HCT116 (cell line): ENCODE measurements around the gene DIDO1. TPM values are rescaled to one million over a fixed set of nuclear protein-coding genes. Genes with fewer than 3 reads are reported as not detected.

Source experiments
- ATAC-seq: fragments of 200-7000 bp; cut with Tn5 transposase; 2 replicates; pipeline ENCODE4 v1.9.1; 2020; ENCODE audit warnings: mild to moderate bottlenecking, moderate library complexity
- BruUV-seq: library from RNA; stranded (reverse); fragments of 400-500 nt; replicated peaks from 2 replicates; lab custom pipeline; 2021; lab: Mats Ljungman, UMichigan
- CTCF ChIA-PET: fragments of 300-600 bp; sonication (Branson Sonifier 250); formaldehyde crosslinking; loops from one replicate; lab custom pipeline; 2021; ENCODE audit warnings: antibody characterized with exemption; lab: Charles Lee
- POLR2A ChIA-PET: fragments of 300-600, 350-600 bp; sonication (Branson Sonifier 250); formaldehyde crosslinking; loops from one replicate; lab custom pipeline; 2021; ENCODE audit warnings: antibody characterized with exemption; lab: Charles Lee
- RAD21 ChIA-PET, 2 experiments: fragments of 300-600 bp; sonication (Branson Sonifier 250); formaldehyde crosslinking; loops; one replicate each; lab custom pipeline; 2023; ENCODE audit warnings: low total read pairs in 2 of 2; ENCODE audit not compliant: uncharacterized antibody in 2 of 2, unreplicated experiment in 2 of 2, low non-redundant PET in 1 of 2; lab: Charles Lee
- DNase-seq: peaks from one replicate; pipeline ENCODE4 v3.0.0-alpha.2; 2010; ENCODE audit warnings: low read depth, low spot score
- H2AFZ ChIP-seq: fragments of 200-600 bp; shearing (Covaris generic), sonication (generic); 2 replicates; pipeline ENCODE4 v1.6.1; 2017; ENCODE audit warnings: low read depth, mixed run types, mixed read lengths, antibody characterized with exemption, low read length; ENCODE audit not compliant: poor library complexity, severe bottlenecking
- H3K27ac ChIP-seq: 2 replicates; pipeline ENCODE4 v1.5.1; 2012; ENCODE audit warnings: low read depth, low read length
- H3K27me3 ChIP-seq: fragments of 200-600 bp; sonication (generic); 2 replicates; pipeline ENCODE4 v1.6.1; 2016; ENCODE audit warnings: mixed run types, low read length, mixed read lengths; ENCODE audit not compliant: insufficient read depth
- H3K36me3 ChIP-seq, 2 experiments: fragments of 200-500 bp in 1 of 2; fragments of 200-600 bp in 1 of 2; sonication (Bioruptor generic) in 1 of 2; sonication (generic) in 1 of 2; 2 replicates each; pipeline versions ENCODE4 v1.5.1 to v1.6.1; 2014 to 2016; ENCODE audit warnings: low read length in 2 of 2, inconsistent platforms in 1 of 2, mixed read lengths in 1 of 2, mixed run types in 1 of 2; ENCODE audit not compliant: insufficient read depth in 2 of 2, control insufficient read depth in 1 of 2
- H3K4me1 ChIP-seq, 2 experiments: fragments of 200-600 bp in 1 of 2; sonication (generic) in 1 of 2; 2 replicates each; pipeline versions ENCODE4 v1.5.1 to v1.6.1; 2012 to 2017; ENCODE audit warnings: low read length in 2 of 2, inconsistent platforms in 1 of 2, mild to moderate bottlenecking in 1 of 2, mixed read lengths in 1 of 2, mixed run types in 1 of 2, moderate library complexity in 1 of 2; ENCODE audit not compliant: insufficient read depth in 2 of 2, control insufficient read depth in 1 of 2
- H3K4me2 ChIP-seq: fragments of 200-600 bp; sonication (generic); 2 replicates; pipeline ENCODE4 v1.6.1; 2017; ENCODE audit warnings: mixed run types, low read length, mixed read lengths
- H3K4me3 ChIP-seq, 2 experiments: fragments of 200-600 bp in 1 of 2; sonication (generic) in 1 of 2; replicated peaks in 1 of 2; 2 replicates each; pipeline ENCODE4 v1.5.1; 2011 to 2016; ENCODE audit warnings: low read length in 2 of 2, control low read depth in 1 of 2, low read depth in 1 of 2, mild to moderate bottlenecking in 1 of 2, mixed read lengths in 1 of 2, mixed run types in 1 of 2
- H3K79me2 ChIP-seq: fragments of 200-600 bp; sonication (generic); 2 replicates; pipeline ENCODE4 v1.6.1; 2017; ENCODE audit warnings: mild to moderate bottlenecking, mixed run types, low read length, moderate library complexity, mixed read lengths; ENCODE audit not compliant: insufficient read depth
- H3K9ac ChIP-seq: fragments of 200-600 bp; sonication (generic); 2 replicates; pipeline ENCODE4 v1.6.1; 2016; ENCODE audit warnings: low read length, mixed read lengths
- H3K9me2 ChIP-seq: fragments of 200-600 bp; sonication (generic), shearing (Covaris generic); 2 replicates; pipeline ENCODE4 v1.6.1; 2017; ENCODE audit warnings: mixed run types, mild to moderate bottlenecking, moderate library complexity; ENCODE audit not compliant: insufficient read depth
- H3K9me3 ChIP-seq, 2 experiments: fragments of 200-500 bp in 1 of 2; fragments of 200-600 bp in 1 of 2; sonication (Bioruptor generic) in 1 of 2; sonication (generic) in 1 of 2; 2 replicates each; pipeline ENCODE4 v1.6.1; 2014 to 2017; ENCODE audit warnings: low read length in 2 of 2, mixed read lengths in 2 of 2, inconsistent platforms in 1 of 2, low read depth in 1 of 2, mild to moderate bottlenecking in 1 of 2, mixed run types in 1 of 2, moderate library complexity in 1 of 2; ENCODE audit not compliant: control insufficient read depth in 1 of 2, insufficient read depth in 1 of 2
- H4K20me1 ChIP-seq: fragments of 200-600 bp; sonication (generic), shearing (Covaris generic); 2 replicates; pipeline ENCODE4 v1.6.1; 2017; ENCODE audit warnings: mixed run types, mild to moderate bottlenecking, moderate library complexity; ENCODE audit not compliant: insufficient read depth
- CBX3 ChIP-seq: IDR thresholded peaks from 2 replicates; pipeline ENCODE4 v1.6.1; 2012; ENCODE audit warnings: low read depth
- CEBPB ChIP-seq: IDR thresholded peaks from 2 replicates; pipeline ENCODE4 v1.6.1; 2012; ENCODE audit warnings: low read depth
- ELF1 ChIP-seq: IDR thresholded peaks from 2 replicates; pipeline ENCODE4 v1.6.1; 2012; ENCODE audit warnings: low read depth, borderline replicate concordance
- EZH2 ChIP-seq: fragments of 200-600 bp; sonication (generic); IDR thresholded peaks from 2 replicates; pipeline ENCODE4 v1.6.1; 2017; ENCODE audit warnings: antibody characterized with exemption, mixed run types
- EZH2phosphoT487 ChIP-seq: fragments of 200-600 bp; IDR thresholded peaks from 2 replicates; pipeline ENCODE4 v1.6.1; 2018; ENCODE audit warnings: antibody characterized with exemption, borderline replicate concordance
- JUND ChIP-seq: IDR thresholded peaks from 2 replicates; pipeline ENCODE4 v1.6.1; 2012
- MAX ChIP-seq: IDR thresholded peaks from 2 replicates; pipeline ENCODE4 v1.6.1; 2012
- POLR2A ChIP-seq: IDR thresholded peaks from 2 replicates; pipeline ENCODE4 v1.7.0; 2011; ENCODE audit warnings: borderline replicate concordance; ENCODE audit not compliant: insufficient read depth, insufficient read length; ENCODE audit errors: extremely low read depth
- POLR2AphosphoS5 ChIP-seq: IDR thresholded peaks from 2 replicates; pipeline ENCODE4 v1.6.1; 2011; ENCODE audit warnings: mild to moderate bottlenecking, low read depth, low read length, moderate library complexity
- RAD21 ChIP-seq: IDR thresholded peaks from 2 replicates; pipeline ENCODE4 v1.6.1; 2012; ENCODE audit warnings: low read depth, mild to moderate bottlenecking
- SIN3A ChIP-seq: IDR thresholded peaks from 2 replicates; pipeline ENCODE4 v1.6.1; 2012; ENCODE audit warnings: low read depth
- SRF ChIP-seq: IDR thresholded peaks from 2 replicates; pipeline ENCODE4 v1.6.1; 2012; ENCODE audit warnings: low read depth
- TCF7L2 ChIP-seq: IDR thresholded peaks from 2 replicates; pipeline ENCODE4 v1.7.0; 2011; ENCODE audit warnings: borderline replicate concordance, inconsistent platforms; ENCODE audit not compliant: insufficient read depth, insufficient read length; ENCODE audit errors: extremely low read depth
- ZBTB33 ChIP-seq: IDR thresholded peaks from 2 replicates; pipeline ENCODE4 v1.6.1; 2011; ENCODE audit warnings: mild to moderate bottlenecking, low read length, moderate library complexity; ENCODE audit not compliant: insufficient replicate concordance; ENCODE audit errors: extremely low read depth
- ZNF274 ChIP-seq: fragments of 200-500 bp; sonication (Bioruptor generic); IDR thresholded peaks from 2 replicates; pipeline ENCODE4 v1.6.1; 2014; ENCODE audit warnings: mild to moderate bottlenecking, low read depth, low read length, inconsistent platforms
- intact Hi-C: fragments of 100-400 bp; cut with micrococcal nuclease; formaldehyde crosslinking; loops from 2 replicates; pipeline ENCODE4 v1.10.0; 2022
- total RNA-seq: library from RNA; stranded (reverse); gene quantifications from one replicate; pipeline ENCODE4 v1.2.1, GENCODE V29; 2021; ENCODE audit not compliant: unreplicated experiment

DIDO1 gene
- total RNA-seq, 1 experiment from 2014 or later = 41.4 TPM

- no peak for ATAC-seq
- Histone ChIP-seq H3K27me3 (no peaks in the 10 kb centered on the region), H3K36me3 (peaks cover 40 to 49% of the 10 kb centered on the region in 2 experiments), H2AFZ (no peak overlapping the region), H3K9ac (no peak overlapping the region), H4K20me1 (no peaks in the 10 kb centered on the region), H3K9me3 (no peaks in the 10 kb centered on the region), H3K4me2 (no peak overlapping the region), H3K79me2 (no peaks in the 10 kb centered on the region), H3K9me2 (no peaks in the 10 kb centered on the region), H3K4me1 (no peaks in the 10 kb centered on the region), H3K27ac (no peak overlapping the region), H3K4me3 (no peak overlapping the region)
- POLR2A ChIA-PET = no interaction called here
- intact Hi-C loops = no loop called here
- DNase-seq = no peak
- TF ChIP-seq ELF1 (no peak), MAX (no peak), CEBPB (no peak), EZH2 (no peak), ZBTB33 (no peak), SRF (no peak), ZNF274 (no peak), POLR2A (no peak), POLR2AphosphoS5 (no peak), TCF7L2 (no peak), CBX3 (no peak), EZH2phosphoT487 (no peak), SIN3A (no peak), JUND (no peak), RAD21 (no peak)
- no TSS peak for BruUV-seq
- RAD21 ChIA-PET = no interaction called here
- CTCF ChIA-PET = no interaction called here
Observed at GRCh38 chr20:62888910-62889309, 37.4 kb downstream of the DIDO1 start.
